Prostate gland (tissue), 2 donors: ENCODE data around the gene PEX3.

Experiments
- POLR2A ChIP-seq: fragments of 450-650 bp; IDR thresholded peaks from one replicate; pipeline ENCODE4 v1.6.1; 2016; ENCODE audit warnings: antibody characterized with exemption, mild to moderate bottlenecking
- POLR2AphosphoS5 ChIP-seq: sonication (generic); formaldehyde crosslinking; IDR thresholded peaks from one replicate; pipeline ENCODE4 v1.6.1; 2017; ENCODE audit warnings: antibody characterized with exemption
- TF ChIP-seq, protein P1 (sequence below), 4 experiments: fragments of 200-600 bp in 2 of 4; fragments of 450-650 bp in 2 of 4; sonication (generic) in 2 of 4; IDR thresholded peaks; 1 replicate in 3 of 4; 2 replicates in 1 of 4; pipeline ENCODE4 v1.5.1; 2016 to 2019; ENCODE audit warnings: antibody characterized with exemption in 4 of 4, mild to moderate bottlenecking in 2 of 4, moderate library complexity in 2 of 4

DNA sequence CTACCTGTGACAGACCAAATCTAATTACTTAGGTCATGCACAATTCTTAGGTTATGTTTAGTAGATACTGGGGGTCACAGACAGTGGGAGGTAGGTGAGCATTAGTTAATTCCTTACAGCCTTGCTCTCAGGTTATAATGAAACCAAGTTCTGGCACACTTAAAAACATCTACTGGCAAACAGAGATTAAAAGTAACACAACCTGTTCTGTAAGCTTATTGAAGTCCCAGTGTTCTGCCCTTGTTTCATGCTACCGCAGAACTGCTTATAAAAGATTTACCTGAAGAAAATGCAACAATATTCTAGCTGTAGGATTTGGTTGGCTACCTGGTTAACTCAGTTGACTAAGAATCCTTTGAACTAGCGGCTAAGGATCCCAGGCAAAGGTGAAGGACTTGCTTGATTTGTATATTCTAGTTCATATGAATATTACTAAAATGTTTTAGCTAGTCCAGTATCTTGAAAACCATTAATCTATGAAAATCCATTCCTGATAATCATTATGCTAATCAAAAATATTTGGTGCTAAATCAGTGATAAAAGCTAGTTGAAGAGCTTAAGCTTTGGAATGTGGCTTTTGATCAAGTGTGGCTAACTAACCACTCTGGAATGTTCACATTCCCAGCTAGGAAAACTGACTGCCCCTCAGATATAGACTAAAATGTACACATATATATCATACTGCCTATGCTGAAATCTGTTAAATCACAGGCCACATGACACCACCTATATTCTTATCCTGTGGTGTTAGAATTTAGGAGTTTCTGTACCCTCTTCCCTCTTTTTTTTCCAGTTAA is 7.2 kb downstream of the PEX3 start:
- TF ChIP-seq, protein P1, sequence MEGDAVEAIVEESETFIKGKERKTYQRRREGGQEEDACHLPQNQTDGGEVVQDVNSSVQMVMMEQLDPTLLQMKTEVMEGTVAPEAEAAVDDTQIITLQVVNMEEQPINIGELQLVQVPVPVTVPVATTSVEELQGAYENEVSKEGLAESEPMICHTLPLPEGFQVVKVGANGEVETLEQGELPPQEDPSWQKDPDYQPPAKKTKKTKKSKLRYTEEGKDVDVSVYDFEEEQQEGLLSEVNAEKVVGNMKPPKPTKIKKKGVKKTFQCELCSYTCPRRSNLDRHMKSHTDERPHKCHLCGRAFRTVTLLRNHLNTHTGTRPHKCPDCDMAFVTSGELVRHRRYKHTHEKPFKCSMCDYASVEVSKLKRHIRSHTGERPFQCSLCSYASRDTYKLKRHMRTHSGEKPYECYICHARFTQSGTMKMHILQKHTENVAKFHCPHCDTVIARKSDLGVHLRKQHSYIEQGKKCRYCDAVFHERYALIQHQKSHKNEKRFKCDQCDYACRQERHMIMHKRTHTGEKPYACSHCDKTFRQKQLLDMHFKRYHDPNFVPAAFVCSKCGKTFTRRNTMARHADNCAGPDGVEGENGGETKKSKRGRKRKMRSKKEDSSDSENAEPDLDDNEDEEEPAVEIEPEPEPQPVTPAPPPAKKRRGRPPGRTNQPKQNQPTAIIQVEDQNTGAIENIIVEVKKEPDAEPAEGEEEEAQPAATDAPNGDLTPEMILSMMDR (IDR thresholded peaks at IDR 0.05), result no peak
- TF ChIP-seq POLR2AphosphoS5 (peak; percentile 60), POLR2A (no peak)
